HT1080 (cell line): ENCODE data around the gene GMCL2. TPM values are rescaled to one million over a fixed set of nuclear protein-coding genes. Genes with fewer than 3 reads are reported as not detected.

ENCODE experiments used
- DNase-seq: peaks from one replicate; pipeline ENCODE4 v3.0.0-alpha.2; 2015; ENCODE audit warnings: low read depth
- total RNA-seq: library from RNA; depleted of rRNA; stranded (reverse); fragments of >200 nt; shearing (Covaris generic); gene quantifications from 2 replicates; pipeline ENCODE4 v1.2.3, GENCODE V29; 2014

GMCL2 gene
- total RNA-seq, 1 experiment from 2014 or later = not detected

DNA sequence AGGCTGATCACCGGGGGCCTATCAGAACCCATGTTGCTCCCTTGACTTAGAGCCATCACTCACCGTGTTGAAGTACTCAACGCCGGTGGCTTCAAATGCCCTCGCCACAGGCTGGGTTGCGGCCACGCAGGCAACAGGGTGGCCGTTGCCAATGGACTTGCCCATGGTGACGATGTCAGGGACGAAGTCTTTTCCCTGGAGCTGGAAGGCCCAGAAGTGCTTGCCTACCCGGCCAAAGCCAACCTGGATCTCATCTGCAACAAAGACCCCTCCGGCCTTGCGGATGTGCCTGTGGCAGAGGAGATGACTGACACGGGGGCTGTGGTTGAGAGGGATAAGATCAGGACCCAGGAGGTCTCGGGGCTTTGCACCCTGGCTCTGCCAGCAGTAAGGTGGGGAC lies 35.1 kb upstream of the GMCL2 start:
- DNase-seq = no peak

DNA sequence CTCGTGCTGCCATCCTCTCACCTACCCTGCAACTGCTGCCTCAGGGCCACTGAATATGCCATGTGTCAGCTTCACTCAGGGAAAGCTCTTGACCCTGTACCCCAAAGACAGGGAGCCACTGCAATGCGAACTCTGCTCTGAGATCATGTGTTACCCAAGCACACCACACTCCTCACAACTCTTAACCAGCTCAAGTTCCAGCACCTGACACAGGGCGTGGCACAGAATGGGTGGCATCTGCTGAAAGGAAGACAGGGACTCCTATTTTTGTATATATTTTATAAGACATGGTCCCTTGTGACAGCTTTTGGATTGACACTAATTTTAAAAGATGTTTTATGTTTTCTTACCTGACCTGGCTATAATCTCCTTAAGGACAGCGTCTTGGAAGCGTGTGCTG lies 34.7 kb upstream of the GMCL2 start:
- no peak for DNase-seq

DNA sequence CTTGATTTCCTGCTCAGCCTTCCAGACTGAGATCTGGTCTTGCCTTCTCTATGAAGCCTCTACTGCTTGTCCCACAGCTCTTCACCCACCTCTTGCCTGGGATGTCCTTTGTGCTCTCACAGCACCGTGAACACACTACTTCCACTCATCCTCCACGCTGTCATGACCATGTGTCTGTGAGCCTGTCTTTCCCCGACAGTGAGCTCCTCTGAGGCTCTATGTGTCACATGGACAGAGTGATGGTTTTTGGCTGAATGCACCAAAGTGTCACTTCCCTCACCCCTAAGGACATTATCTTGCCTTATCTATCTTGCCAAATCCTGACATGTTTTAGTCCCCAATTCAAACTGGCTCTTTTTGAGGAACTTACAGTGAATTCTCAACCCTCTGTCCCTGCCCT lies 34.1 kb upstream of the GMCL2 start:
- DNase-seq = no peak

DNA sequence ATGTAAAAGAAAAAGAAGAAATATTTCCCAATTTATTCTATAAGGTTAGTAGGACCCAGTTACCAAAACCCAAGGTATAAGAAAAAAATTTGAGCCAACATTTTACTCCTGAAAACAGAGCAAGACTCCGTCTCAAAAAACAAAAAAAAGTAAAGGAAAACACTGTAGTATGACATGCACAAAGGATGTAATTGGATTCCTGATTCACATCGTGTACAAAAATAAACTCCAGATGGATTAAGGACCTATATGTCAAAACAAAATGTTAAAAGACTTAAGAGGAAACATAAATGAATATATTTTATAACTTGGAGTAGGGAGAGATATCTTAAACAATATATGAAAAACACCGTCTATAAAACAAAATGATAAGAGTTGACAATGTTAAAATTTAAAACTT lies 31.7 kb upstream of the GMCL2 start:
- DNase-seq = no peak

DNA sequence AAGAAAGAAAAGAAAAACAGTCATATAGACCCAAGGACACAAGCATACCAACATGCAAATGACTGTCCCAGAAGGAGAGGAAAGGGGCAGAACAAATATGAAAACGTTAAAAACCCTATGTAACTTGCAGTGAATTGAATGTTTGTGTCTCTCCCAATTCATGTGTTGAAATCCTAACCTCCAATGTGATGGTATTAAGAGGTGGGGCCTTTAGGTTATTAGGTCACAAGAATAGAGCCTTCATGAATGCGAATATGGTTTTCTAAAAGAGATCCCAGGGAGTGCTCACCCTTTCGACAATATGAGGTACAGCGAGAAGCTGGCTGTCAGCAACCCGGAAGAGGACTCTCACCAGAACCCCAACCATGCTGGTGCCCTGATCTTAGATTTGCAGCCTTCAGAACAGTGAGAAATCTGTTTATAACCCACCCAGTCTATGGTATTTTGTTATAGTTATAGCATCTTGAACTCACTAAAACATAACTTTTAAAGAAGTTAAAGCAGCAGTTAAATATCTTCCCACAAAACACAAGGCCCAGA lies 31.1 kb upstream of the GMCL2 start:
- DNase-seq = no peak

DNA sequence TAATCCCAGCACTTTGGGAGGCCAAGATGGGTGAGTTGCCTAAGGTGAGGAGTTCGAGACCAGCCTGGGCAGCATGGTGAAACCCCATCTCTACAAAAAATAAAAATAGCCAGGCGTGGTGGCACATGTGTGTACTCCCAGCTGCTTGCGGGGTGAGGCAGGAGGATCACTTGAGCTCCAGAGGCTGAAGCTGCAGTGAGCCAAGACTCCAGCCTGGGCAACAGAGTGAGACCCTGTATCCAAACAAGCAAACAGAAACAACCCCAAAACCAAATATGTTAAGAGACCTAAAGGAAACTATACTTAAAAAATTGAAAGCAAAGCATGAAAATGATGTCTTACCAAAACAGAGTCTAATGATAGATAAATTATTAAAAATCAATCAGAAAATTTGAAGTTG lies 29.6 kb upstream of the GMCL2 start:
- no peak for DNase-seq

DNA sequence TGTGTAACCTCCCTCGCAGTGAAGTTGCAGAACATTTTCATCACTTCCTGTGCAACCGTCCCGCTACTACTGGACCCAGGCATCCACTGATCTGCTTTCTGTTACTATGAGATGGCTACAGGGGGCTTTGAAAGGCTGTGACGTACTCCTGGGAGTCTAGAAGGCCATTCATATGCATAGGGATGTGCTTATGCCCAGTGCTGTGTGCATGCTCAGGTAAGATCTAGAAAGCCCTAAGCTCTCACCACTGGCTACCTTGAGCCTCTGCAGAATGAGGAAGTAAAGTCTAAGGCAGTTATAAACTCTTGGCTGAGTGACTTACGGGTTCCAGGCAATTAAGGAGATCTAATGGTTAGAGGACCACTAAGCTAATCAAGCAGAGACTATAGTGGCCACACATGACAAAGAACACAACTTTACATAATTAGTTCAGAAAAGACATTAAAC lies 28.9 kb upstream of the GMCL2 start:
- DNase-seq = no peak

DNA sequence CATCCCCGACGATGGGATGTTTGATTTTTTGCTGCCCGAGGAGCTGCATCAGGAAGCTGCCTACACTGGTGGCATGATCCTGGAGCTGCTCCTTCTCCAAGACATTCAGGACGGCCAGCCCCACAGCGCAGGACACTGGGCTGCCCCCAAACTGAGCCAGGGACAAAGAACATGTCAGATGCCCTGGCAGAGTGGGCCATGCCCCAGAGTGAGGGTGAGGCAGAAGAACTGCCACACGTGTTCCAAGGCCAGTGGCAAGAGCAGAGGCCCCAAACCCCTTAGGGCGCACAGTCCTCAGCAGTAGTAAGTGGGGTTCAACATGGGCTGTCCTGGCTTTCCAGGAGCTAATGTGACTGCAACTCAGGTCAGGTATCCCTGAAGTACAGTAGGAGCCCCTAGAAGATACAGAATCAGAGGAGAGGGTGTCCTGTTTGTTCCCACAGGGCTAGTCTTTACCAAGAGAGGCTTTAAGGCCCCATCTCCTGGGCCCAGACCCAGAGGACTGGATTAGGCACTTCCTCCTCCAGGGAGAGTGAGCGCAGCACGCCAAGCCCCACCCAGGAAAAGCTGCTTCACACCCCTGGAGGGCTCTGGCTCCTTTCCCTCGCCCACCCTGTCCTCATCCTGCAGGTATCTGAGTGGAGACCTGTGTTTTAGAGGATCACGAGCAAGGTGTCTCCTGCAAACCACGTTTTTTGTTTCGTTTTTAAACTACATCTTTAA lies 28.3 kb upstream of the GMCL2 start:
- no peak for DNase-seq

DNA sequence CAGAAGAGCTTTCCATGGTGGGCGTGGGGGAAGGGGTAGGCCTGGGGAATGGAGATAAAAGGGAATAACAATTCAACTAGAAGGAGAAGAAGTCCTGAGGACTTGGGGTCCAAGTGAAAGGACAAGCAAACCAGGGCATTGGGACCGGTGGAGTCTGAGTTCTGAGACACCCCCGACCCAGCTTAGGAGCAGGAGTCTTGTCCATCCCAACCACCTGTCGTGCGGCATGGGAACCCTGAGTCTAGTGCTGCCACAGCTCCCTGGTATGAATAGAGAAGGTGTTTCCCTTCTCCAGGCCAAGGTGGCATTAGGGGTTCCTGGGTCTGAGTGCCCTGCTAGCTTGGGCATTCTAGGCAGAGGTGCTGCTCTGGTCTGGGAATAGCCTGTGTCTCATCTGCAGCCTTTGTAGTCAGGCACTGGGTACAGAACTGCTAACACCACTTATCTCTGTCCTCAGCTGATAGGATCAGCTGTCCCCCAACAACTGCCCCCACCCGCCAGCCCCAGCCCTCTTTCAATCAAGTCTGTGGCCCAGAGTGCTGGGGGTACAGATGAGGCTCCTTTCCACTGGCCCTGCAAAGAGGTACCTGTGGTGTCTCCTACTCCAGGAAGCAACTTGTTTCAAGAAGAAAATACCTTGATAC lies 27.1 kb upstream of the GMCL2 start:
- no peak for DNase-seq

DNA sequence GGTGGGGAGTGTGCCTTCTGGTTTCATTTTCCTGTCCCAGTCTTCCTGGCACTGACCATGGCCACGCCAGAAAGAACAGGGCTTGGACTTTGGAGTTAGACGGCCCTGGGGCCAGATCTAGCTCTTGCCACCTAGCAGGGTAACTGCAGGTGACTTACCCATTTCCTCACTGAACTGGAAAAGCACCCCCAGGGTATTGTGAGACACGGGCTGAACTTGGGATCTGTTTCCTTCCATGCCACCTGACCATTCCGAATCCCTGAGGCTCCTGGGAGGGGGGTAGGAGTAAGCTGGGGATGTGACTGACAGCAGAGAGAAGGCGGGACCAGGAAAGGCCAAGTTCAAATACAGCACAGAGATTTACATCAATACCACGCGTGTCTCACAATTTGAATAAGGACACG lies 26.6 kb upstream of the GMCL2 start:
- no peak for DNase-seq

DNA sequence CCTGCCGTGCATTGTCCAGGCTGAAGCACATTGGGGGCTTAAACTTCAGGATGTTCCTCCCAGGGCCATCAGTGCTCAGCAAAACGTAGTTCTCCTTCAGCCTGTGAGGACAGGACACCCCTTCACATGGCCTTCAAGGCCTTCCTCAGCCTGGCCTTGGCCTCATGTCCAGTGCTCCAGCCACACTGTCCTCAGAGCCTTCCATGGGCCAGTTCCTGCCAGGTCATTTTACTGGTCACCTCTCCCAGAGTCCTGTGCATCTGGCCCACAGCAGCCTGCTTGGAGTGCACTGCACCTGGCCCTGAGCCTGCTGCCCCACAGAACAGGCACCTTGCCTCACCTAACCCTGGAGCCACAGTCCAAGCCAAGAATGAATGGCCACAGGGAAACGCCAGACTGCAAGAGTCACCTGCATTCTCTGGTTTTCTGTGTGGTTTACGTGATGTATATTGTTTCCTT lies 25.9 kb upstream of the GMCL2 start:
- DNase-seq = no peak

DNA sequence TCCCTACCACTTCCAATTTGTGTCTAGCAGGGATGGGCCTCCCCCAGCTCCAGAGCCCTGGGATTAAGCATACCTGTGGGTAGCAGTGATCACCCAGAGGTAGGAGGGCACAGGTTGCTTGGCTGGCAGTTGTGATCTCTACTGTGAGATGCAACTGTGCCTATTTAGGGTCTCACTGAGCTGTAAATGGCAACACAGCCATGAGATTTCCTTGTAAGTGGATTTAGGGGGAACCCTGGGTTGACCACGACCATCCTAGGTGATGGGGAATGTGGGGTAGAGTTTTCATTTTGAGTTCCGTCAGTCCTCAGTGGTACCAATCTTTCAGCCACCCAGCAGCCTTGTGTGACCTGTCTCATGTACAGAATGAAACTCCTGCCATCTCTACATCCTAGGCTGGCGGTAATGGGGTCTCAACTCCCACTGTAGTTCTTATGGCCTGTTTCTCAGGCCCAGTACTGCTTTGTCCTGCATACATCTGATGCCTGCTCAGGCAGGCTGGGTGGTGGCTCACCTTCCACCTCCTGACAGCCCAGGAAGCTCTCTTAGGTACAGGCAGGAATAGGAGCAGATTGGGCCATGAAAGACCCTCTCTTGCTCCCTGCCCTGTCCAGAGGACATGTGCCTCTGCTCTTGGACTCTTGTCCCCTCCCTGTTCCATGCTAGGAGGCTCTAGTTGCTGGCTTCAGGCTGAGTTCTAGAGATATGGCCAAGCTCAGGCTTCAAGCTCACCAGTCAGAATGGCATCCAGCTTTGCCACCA lies 25.3 kb upstream of the GMCL2 start:
- DNase-seq = no peak

DNA sequence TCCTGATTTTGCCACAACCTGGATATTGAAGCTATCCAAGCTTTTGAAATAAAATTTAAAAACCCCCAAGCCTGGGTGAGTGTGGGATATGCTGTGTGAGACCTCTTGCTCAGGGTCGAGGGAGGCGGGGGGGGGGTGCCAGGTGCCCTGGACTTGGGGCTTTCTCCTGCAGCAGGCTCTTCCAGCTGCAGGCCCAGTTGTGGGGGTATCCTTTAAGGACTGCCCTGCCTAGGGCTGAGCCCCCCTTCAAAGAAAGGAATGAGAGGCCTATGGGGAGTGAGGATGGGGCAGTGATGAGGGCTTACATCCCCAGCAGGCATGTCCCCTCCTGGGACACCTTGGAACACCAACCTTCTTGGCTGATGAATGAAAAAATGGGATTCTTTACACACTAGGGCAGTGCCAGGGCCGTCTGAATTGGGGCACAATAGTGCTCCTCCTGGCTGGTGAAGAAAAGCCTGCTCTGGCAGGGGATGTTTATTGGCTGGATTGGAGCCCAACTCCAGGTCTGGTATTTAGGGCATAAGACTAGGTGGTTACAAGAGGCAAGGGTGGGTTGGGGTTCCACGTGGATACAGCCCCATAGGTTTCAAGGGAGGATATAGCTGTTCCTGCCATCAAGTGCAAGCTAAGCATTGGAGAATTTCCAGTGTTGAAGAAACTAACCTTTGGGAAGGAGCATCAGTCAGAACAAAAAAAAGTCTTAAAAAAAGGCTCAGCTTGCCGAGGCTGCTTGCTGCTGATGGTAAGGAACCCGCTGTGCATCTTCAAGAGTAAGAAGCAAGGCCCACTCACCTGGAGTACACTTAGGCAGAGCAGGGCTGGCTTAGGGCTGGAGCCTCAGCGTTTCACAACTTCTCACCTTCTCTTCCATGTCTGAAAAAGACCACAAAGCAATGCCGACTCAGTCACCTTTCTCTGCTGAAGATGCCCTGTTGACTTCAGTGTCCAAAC lies 24.2 kb upstream of the GMCL2 start:
- DNase-seq = no peak

DNA sequence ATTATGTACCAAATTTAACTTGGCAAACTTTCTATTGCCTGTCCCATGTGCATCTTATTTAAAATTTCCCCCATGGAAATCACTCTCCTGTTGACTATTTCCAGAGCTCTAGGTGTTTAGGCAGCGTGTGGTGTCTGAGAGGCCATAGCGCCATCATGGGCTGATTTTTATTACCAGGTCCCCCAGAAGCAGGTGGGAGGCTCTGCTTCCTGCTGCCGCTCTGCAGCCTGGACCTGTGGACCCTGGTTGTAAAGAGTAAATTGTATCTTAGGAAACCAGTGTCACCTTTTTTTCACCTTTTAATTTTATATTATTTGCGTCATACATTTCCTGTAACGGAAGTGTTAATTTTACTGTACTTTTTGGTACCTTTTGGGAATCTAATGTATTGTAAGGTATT lies 23.5 kb upstream of the GMCL2 start:
- no peak for DNase-seq

DNA sequence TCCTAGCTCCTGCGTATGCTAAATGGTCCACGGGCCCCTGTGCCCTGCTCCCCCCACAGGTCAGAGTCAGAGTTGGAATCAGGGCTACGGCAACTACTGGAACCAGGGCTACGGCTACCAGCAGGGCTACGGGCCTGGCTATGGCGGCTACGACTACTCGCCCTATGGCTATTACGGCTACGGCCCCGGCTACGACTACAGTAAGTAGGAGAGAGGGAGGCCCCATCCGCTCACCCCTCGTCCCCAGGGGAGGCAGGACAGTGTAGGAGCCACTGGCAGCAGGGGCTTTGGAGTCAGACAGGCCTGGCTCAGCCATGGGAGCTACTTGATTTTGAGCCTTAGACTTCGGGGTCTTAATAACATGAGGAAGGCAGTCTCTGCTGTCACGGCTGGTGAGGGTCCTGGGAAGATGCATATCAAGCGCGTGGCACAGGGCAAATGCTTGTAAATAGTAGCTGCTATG lies 22.9 kb upstream of the GMCL2 start:
- no peak for DNase-seq

DNA sequence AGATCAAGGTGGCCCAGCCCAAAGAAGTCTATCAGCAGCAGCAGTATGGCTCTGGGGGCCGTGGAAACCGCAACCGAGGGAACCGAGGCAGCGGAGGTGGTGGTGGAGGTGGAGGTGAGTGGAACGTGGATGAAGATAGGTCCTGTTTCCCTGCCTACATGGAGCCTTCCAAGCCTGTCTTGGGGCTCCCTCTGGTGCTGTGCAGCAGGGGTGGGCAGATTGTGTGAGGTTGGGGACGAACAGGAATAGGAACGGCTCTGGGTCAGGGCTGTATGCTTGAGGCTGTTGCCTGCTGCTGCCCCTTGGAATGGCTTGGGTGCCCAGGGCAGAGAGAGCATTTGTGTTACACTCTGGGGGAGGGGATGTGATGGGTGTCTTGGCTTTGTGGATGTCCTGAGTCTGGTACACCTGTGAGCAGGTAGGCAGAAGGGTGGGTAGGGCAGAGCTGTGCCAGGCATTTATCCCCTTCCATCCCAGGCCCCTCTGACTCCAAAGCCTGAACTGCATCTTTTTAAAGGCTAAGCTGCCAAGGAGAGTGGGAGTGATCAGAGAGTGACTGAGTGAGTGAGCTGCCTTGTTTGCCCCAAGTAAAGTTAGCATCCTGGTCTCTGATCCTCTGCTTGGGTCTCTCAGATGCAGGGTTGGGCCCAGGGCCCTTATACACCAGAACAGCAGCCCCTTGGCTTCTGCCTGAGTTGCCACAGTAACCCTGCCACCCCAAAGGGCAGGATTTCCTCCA lies 22.3 kb upstream of the GMCL2 start:
- no peak for DNase-seq

DNA sequence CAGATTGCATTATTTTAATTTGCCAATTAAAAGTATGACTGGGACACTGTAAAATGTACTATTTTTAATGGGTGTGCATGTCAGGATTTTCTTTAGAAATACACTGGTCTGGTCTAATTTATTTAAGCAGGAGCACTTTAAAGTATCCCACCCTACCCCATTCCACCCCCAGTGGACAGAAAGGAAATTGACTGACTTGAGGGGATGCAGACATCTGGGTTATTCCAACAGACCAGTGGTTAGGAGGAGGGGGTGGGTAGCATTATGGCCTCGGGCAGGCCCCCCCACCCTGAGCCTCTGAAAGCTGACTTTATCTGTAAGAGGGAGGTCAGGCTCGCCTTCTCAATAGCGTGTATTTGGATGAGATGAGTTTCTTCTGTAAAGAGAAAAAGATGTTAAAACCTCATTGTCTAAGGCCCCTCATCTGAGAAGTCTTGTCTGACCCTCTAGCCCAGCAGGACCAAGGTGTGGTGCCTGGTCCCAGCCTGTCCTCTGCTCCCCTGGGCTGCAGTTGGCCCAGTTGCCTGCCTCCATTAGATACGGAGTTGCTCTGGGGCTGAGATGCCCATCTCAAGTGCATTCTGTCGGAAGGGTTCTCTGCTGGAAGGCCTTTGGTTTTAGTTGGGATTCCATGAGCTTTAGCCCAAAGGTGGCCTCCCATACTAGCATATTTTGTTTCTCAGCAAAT lies 21.5 kb upstream of the GMCL2 start:
- DNase-seq = no peak

DNA sequence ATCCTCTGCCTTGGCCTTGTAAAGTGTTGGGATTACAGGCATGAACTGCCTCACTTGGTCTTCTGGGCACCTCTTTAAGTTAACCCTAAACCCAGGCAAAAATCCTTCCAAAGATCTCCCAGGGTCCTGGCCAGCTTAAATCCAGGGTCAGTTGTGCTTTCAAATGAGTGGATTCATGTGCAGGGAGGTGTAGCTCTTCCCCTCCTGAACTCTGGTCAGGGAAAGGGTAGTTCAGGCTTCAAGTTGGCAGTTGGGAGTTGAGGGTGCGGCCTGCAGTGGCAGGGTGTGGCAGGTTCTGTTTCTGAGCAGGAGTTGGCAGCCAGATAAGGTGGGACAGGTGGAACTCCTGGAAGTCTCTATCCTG lies 20.7 kb upstream of the GMCL2 start:
- no peak for DNase-seq

DNA sequence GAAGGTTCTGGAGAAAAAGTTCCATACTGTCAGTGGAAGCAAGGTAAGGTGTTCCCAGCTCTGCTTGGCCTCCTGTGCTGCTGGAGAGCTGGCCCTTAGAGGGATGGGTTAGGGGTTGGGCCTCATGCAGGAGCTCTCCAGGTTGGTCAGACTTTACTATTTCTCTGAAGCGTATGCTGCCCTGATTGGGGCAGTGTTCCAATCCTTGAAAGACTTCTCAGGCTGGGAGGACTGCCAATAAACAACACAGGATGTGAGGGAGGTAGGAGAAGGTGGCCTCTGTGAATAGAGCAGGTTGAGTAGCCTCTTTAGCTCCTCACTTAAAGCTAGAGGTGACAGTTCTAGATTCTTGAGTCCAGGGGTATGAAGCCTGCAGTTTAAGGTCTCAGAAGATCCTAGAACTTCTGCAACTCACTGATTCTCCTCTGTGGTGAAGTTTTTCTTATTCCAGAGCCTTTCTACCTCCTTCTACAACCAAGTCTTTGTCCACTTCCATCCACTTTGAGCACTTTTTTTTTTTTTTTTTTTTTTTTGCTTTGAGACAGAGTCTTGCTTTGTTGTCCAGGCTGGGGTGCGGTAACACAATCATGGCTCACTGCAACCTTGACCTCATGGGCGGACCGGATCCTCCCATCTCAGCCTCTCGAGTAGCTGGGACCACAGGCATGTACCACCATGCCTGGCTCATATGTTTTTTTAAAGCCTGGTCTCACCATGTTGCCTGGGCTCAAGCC lies 20.2 kb upstream of the GMCL2 start:
- peak; percentile 49 for DNase-seq
